Measurements from ENCODE around the gene B3GNT9.

The B3GNT9 gene

GRCh38 chr16:67144943-67145342 is 5.9 kb downstream of the B3GNT9 start:
- peaks cover 14% of the 10 kb centered on the region for H3K27me3 Mint-ChIP-seq (ENCODE audit: low read depth, poor library complexity)
- DNase-seq: no peak
- no peak for TF ChIP-seq CTCF (IDR thresholded peaks at IDR 0.05)
- H3K4me1 Mint-ChIP-seq: no peaks in the 10 kb centered on the region
- H3K27ac Mint-ChIP-seq: no peak overlapping the region
- no peak overlapping the region for H3K4me3 Mint-ChIP-seq
- H3K9me3 Mint-ChIP-seq: no peaks in the 10 kb centered on the region
- H3K36me3 Mint-ChIP-seq (ENCODE audit: low read depth): peaks cover 67% of the 10 kb centered on the region

- TF ChIP-seq CTCF (IDR thresholded peaks at IDR 0.05): no peak
- no peak overlapping the region for H3K27ac Mint-ChIP-seq
- peaks cover 6% of the 10 kb centered on the region for H3K4me1 Mint-ChIP-seq
- no peak overlapping the region for H3K4me3 Mint-ChIP-seq
- no peaks in the 10 kb centered on the region for H3K9me3 Mint-ChIP-seq
- DNase-seq: no peak
- H3K27me3 Mint-ChIP-seq (ENCODE audit: low read depth, poor library complexity): no peaks in the 10 kb centered on the region
- peaks cover 61% of the 10 kb centered on the region for H3K36me3 Mint-ChIP-seq (ENCODE audit: low read depth)
Measured at GRCh38 chr16:67142342-67142741, 8.5 kb downstream of the B3GNT9 start.

- peaks cover 69% of the 10 kb centered on the region for H3K36me3 Mint-ChIP-seq (ENCODE audit: low read depth)
- H3K4me3 Mint-ChIP-seq: no peak overlapping the region
- no peak for TF ChIP-seq CTCF (IDR thresholded peaks at IDR 0.05)
- H3K9me3 Mint-ChIP-seq: no peaks in the 10 kb centered on the region
- no peak overlapping the region for H3K27ac Mint-ChIP-seq
- H3K27me3 Mint-ChIP-seq (ENCODE audit: low read depth, poor library complexity): no peaks in the 10 kb centered on the region
- H3K4me1 Mint-ChIP-seq: peaks cover 6% of the 10 kb centered on the region
- no peak for DNase-seq
Measured at GRCh38 chr16:67141391-67141790, 9.4 kb downstream of the B3GNT9 start.

GRCh38 chr16:67137605-67138004 is 13.2 kb downstream of the B3GNT9 start:
- Mint-ChIP-seq H3K9me3 (no peaks in the 10 kb centered on the region), H3K4me3 (no peak overlapping the region), H3K4me1 (peaks cover 6% of the 10 kb centered on the region), H3K27ac (no peak overlapping the region), H3K27me3 (ENCODE audit: low read depth, poor library complexity) (no peaks in the 10 kb centered on the region), H3K36me3 (ENCODE audit: low read depth) (peaks cover 77% of the 10 kb centered on the region)
- DNase-seq: peak; percentile 42
- no peak for TF ChIP-seq CTCF (IDR thresholded peaks at IDR 0.05)

GRCh38 chr16:67129422-67129821 is 21.4 kb downstream of the B3GNT9 start:
- Mint-ChIP-seq H3K36me3 (ENCODE audit: low read depth) (peaks cover 33% of the 10 kb centered on the region), H3K9me3 (no peaks in the 10 kb centered on the region), H3K4me1 (no peaks in the 10 kb centered on the region), H3K4me3 (no peak overlapping the region), H3K27ac (no peak overlapping the region), H3K27me3 (ENCODE audit: low read depth, poor library complexity) (no peaks in the 10 kb centered on the region)
- no peak for DNase-seq
- TF ChIP-seq CTCF (IDR thresholded peaks at IDR 0.05): no peak

GRCh38 chr16:67128887-67129286 is 21.9 kb downstream of the B3GNT9 start:
- Mint-ChIP-seq H3K9me3 (no peaks in the 10 kb centered on the region), H3K27ac (peak overlapping the region; percentile 63), H3K4me1 (no peaks in the 10 kb centered on the region), H3K4me3 (no peak overlapping the region), H3K27me3 (ENCODE audit: low read depth, poor library complexity) (no peaks in the 10 kb centered on the region), H3K36me3 (ENCODE audit: low read depth) (peaks cover 32% of the 10 kb centered on the region)
- no peak for DNase-seq
- TF ChIP-seq CTCF (IDR thresholded peaks at IDR 0.05): no peak
